Left cardiac atrium (tissue), 4 donors: ENCODE results near the gene C11orf65. TPM values are rescaled to one million over a fixed set of nuclear protein-coding genes. Genes with fewer than 3 reads are reported as not detected.

Experiments
- ATAC-seq, 2 donors: fragments of 200-7000 bp; cut with Tn5 transposase; one replicate each; pipeline ENCODE4 v1.9.1; 2020; ENCODE audit warnings: mild to moderate bottlenecking in 2 of 2, moderate library complexity in 2 of 2
- DNase-seq: peaks from one replicate; pipeline ENCODE4 v3.0.0-alpha.2; 2020
- intact Hi-C, 2 donors: fragments of 100-400 bp; cut with DNase I; formaldehyde crosslinking; loops; one replicate each; pipeline versions ENCODE4 v1.14.1 to v1.15.1; 2022 to 2023
- long read RNA-seq: library from polyadenylated mRNA; unstranded; transcript quantifications from one replicate; pipeline ENCODE4 v2.0.0, GENCODE V29; 2021
- total RNA-seq, 2 donors: library from RNA; stranded (reverse); fragmentation: NEBNext Ultra II Directional; extraction: Animal tissue kit (Norgen Biotek cat#: 25700); gene quantifications; one replicate each; pipeline ENCODE4 v1.2.1, GENCODE V29; 2021
- donor health status: DM: no; HTN: yes; CAD: no.
- donor health status: DM: no; HTN: yes; CAD: no; lungs with severe emphysema.
- donor health status: DM: yes; HTN: yes; CAD: no.
- donor health status: Dilated cardiomyopathy.

Gene C11orf65, protein sequence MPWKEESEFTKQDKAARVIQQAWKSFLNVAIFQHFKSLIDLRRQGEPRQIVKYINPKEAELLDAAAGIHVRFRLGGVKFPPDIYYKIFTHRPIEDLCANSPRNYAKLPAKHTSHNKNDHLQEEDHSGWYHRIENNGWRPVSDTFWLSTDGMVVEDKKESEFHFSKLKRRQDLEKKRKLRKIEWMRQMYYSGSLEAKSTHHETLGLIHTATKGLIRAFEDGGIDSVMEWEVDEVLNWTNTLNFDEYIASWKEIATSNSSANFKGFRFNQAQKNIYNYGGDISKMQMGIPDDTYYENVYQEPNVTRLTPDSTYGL
- under 1 TPM; 0.18 to 0.94 TPM for total RNA-seq
- long read RNA-seq: 0 reads

DNA sequence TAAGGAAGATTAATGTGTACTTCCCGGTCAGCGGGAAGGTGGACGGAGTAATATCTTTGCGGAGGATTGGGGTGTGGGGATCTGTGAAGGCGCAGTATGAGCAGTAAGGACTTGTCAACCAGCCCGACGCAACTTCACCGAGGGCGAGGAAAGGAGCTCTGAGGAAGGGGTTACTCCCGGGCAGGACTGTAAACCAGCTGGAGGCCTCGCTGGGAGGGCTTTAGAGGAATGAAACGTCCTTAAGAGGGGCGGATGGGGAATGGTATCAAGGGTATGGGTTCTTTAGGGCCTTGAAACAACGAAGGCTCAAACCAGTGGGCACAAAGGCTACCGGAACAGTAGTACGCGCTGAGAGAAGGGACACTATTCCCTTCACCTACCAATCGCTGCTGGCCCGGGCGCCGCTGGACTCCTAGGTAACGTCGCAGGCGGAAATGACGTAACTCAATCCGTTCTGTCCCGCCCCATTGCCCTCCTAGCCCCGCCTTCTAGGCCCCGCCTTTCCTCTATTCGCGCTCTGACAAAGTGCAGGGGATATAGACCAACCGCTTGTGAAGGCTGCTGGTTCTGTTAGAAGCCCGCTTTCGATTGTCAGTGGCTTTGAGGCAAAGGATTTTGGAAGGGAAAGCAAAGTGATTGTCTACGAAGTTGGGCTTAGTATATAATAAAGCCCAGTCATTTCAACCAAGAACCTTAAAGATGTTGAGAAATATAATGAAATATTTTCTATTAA is at the start of gene C11orf65:
TSS of gene C11orf65 (minus strand) at position 439 of the 733 bp plus-strand sequence. CDS start 5,970 bp downstream, outside the sequence.
- DNase-seq: peak; percentile 97
- ATAC-seq: peak; percentile 100
- intact Hi-C loops: loop anchor here in 1 of 2 donors (2.0 kb wide), 1 partner anchor 34 kb away; no protein-coding TSS in a partner anchor

GRCh38 chr11:108516125-108516524 is 48.8 kb upstream of the C11orf65 start:
- DNase-seq: no peak
- no peak for ATAC-seq
- intact Hi-C loops: no loop called here

- ATAC-seq: no peak
Observed at GRCh38 chr11:108512708-108513107, 45.4 kb upstream of the C11orf65 start.

DNA sequence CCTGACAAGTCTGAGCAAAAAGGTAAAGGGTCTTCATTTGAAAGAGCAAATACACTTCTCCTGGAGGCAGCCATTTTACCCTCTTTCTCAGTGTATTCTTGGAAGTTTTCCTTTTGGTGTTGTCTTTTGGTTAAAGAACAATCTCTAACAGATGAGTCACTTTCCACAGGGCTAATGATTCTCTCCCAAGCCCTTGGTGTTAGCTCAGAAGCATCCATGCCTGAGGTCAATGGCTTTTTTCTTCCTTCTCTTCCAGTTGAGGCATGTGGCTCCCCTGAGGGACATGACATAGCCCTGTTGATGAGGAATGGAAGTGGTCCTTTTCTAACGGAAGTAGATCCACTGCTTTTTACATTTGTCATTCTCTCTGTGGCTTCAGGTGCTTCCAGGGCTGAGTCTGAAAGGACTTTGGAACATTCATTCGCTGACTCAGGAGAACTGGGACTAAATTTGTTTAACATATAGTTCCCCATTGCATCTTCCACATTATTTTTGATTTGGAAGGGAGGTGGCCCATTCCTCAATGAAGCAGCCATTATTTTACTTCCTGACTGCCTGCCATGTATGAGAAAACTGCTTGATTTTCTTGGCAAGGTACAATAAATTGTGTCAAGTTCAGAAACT is 44.6 kb upstream of the C11orf65 start:
- ATAC-seq: no peak
- DNase-seq: no peak
- intact Hi-C loops: no loop called here

More at GRCh38 chr11:108512708-108513107, 45.4 kb upstream of the C11orf65 start:
- intact Hi-C loops: no loop called here
- DNase-seq: no peak

DNA sequence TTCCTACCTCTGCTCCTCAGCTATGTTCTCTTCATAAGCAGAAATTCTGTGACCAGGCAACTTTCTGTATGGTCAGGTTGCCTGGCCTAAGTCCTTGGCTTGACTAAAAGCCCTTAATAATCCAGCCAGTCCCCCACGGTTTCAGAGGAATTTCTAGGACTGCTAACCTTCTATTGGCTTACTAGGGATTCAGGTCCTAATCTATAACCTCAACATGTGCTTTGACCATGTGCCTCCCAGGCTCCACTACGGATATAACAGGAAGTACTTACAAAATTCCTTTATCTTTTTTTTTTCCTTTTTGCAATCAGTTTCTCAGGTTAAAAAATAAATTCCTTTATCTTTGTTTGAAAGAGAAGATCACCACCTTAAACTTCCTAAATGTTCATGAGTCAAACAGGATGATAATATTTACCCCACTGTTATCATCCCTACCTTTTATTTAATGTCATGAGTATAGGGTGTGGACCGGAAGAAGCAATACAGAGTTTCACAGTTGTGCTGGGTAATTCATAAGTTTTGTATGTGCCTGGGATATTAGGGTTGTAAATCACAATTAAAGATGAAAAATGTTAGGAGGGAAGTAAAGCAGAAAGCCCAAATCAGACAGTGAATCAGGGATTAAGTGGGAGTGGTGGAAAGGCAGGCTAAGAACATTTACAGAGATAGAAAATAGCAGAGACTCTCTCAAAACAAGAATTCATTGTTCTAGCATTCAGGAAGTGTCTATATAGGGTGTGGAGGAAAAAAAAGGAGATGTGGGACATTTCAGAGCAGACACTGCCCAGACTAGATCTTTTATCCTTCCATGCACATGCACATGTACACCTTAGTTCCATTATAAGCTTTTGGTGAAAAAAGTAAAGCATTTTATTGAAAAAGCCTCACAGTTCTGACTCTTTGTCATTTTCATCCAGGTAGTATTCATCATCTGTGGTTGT is 41.6 kb upstream of the C11orf65 start:
- ATAC-seq (no peak), DNase-seq (no peak)
- intact Hi-C loops: no loop called here

GRCh38 chr11:108501396-108501795 is 34.1 kb upstream of the C11orf65 start:
- intact Hi-C loops: loop anchor here in 1 of 2 donors (2.0 kb wide), 1 partner anchor 35 kb away; the partner anchor contains the start of gene C11orf65
- ATAC-seq (no peak), DNase-seq (no peak)

DNA sequence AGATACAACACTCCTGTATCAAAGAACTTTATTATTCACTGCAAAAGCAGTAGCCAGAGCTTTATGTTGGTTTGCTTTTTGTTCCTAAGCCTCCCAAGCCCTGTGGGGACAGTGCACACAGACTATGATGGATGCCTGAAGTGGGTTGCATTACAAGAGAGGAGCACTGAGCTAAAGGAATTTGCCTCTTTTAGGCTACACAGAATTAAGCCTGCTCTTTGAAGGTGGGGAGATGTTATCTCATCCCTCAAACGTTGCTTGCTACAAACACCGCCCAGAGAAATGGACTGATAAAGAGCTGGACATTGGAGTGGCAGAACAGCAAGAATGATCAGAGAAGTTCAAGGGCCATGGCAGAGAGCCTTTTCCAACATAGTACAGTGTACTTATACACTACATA is 33.4 kb upstream of the C11orf65 start:
- DNase-seq (no peak), ATAC-seq (no peak)
- intact Hi-C loops: loop anchor here in 1 of 2 donors (2.0 kb wide), 1 partner anchor 34 kb away; the partner anchor contains the start of gene C11orf65

DNA sequence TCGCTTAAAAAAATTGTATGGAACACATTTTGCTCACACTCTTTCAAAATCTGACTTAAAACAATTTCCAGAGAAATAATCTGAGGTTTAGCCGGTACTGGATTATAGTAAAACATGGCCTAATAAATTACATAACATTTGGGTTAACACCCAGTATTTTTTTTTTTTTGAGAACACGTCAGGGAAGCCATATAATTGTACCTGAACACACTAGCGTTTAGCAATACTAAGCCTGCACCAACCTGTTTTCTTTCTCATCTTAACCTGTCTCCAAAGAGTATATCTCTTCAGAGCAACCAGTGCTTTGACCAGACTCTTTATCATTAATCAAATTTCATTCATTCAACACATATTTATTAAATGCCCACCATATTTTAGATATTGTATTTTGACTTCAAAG is 32.8 kb upstream of the C11orf65 start:
- ATAC-seq (no peak), DNase-seq (no peak)
- intact Hi-C loops: loop anchor here in 1 of 2 donors (2.0 kb wide), 1 partner anchor 33 kb away; the partner anchor contains the start of gene C11orf65

- DNase-seq (peak; percentile 20), ATAC-seq (no peak)
- intact Hi-C loops: loop anchor here in 1 of 2 donors (10.0 kb wide), 1 partner anchor 156 kb away; no protein-coding TSS in a partner anchor
Observed at GRCh38 chr11:108498816-108499408, 31.6 kb upstream of the C11orf65 start.

GRCh38 chr11:108498046-108498815 is 30.9 kb upstream of the C11orf65 start, which contains the start of gene POGLUT3:
POGLUT3 (minus strand) TSS chr11:108498384; CDS start chr11:108498366, 18 bp downstream.
- peak; percentile 75 for DNase-seq
- intact Hi-C loops: loop anchor here in 1 of 2 donors (10.0 kb wide), 1 partner anchor 157 kb away; no protein-coding TSS in a partner anchor
- ATAC-seq: peak; percentile 81 to 87

DNA sequence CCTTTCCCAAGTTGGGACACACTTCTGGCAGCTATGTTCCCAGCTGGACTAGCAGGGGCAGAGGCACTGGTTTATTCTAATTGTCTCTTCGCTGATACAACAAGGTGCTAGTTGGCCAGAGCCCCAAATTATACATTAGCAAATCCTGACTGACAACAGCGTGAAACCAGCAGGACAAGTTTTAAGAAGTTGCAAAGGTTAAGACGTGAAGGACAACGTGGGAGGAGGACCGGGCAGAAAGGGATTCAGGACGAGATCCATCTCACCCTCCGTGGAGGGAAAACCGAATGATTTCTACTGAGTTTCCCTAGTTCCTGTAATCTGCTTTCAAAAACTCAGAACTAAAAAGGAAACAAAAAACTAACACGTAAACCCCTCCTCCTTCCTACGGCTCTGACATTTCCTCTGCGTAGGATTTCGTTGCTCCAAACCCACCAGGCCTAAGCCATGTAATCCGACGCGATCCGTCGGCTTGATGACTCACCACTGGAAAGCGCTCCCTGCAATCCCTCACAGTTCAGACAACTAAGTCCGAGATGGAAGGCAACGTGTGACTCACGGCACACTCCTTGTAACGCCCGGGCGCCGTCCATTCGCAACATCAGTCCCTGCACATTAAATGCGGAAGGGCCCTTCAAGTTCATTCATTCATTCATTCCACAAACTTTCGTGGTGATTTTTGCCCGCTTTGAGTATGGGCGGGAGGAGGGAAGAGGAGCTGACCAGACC is 30.2 kb upstream of the C11orf65 start:
- DNase-seq (peak; percentile 92), ATAC-seq (peak; percentile 95 to 98)
- intact Hi-C loops: loop anchor here in 1 of 2 donors (10.0 kb wide), 1 partner anchor 157 kb away; no protein-coding TSS in a partner anchor

GRCh38 chr11:108496643-108497256 is 29.4 kb upstream of the C11orf65 start:
- intact Hi-C loops: loop anchor here in 1 of 2 donors (10.0 kb wide), 1 partner anchor 158 kb away; no protein-coding TSS in a partner anchor
- DNase-seq (no peak), ATAC-seq (no peak)

- ATAC-seq (no peak), DNase-seq (no peak)
- intact Hi-C loops: loop anchor here in 1 of 2 donors (10.0 kb wide), 1 partner anchor 159 kb away; no protein-coding TSS in a partner anchor
Observed at GRCh38 chr11:108495326-108495725, 28.0 kb upstream of the C11orf65 start.

DNA sequence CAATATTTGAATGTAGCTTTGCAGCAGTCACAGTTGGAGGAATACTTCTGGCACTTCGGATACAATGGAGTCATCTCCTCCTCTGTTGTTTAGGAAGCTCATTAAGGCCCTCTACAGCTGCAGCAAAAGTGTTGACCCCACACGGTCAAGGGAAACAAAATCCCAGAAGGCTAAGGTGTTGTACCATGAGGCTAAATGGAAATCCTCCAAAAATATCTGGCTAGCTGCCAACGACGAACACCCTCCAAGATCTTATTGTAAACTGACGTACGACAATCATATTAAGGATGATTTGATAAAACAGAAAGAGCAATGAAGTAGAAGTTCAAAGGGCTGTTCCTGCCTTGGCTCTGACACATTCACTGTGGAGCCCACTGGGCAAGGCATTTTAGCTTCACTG is 26.9 kb upstream of the C11orf65 start:
- intact Hi-C loops: loop anchor here in 1 of 2 donors (10.0 kb wide), 1 partner anchor 161 kb away; no protein-coding TSS in a partner anchor
- no peak for ATAC-seq
- no peak for DNase-seq

DNA sequence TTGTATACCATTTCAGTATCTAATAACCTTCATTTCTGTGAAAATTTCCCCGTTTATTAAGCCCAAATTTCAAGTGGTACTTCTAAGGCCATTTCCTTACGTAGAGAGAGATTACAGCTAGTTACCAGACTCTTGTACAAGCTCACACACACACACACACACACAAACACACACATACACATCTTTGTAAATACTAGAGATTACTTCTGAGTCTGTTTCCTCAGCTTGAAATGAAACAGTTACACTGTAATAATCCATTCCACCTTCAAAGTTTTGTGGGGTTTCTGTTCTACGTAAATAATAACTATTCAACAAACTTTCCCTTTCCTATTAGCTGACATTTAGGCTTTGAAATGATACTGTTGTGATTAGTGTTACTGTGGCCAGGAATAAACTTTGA is 24.6 kb upstream of the C11orf65 start:
- DNase-seq (no peak), ATAC-seq (no peak)
- intact Hi-C loops: loop anchor here in 1 of 2 donors (10.0 kb wide), 1 partner anchor 163 kb away; no protein-coding TSS in a partner anchor

DNA sequence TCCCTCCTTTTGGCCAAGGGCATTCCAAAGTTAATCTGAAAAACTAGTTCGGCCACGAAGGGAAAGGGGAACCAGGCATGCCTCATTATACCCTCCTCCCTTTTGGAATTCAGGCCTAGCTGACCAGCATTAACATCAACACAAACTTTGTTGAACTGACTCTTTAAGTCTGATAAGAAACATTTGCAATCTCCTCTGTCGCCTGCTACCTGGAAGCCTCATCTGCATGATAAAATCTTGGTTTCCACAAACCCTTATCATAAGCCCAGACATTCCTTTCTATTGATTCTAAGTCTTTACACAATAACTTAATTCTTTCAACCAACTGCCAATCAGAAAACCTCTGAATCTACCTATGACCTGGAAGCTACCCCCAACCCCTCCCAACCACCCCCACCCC is 19.5 kb upstream of the C11orf65 start:
- intact Hi-C loops: no loop called here
- no peak for DNase-seq
- ATAC-seq: no peak
